Stimulated activated CD4-positive, alpha-beta T cell treated with anti-CD3 and anti-CD28 coated beads, Interleukin-1b, Interleukin-23, amount 100 ng/mL, for 24 hours (primary cell): ENCODE measurements around the gene ZIM2.

Source experiments
- DNase-seq, 4 experiments: peaks; one replicate each; pipeline ENCODE4 v3.0.0-alpha.2; 2020; ENCODE audit warnings: low read depth in 4 of 4, low spot score in 1 of 4

Gene ZIM2

GRCh38 chr19:56839652-56840450 is 675 bp downstream of the ZIM2 start:
- DNase-seq = no peak

- DNase-seq = no peak
Measured at GRCh38 chr19:56838909-56839651, 1.4 kb downstream of the ZIM2 start.

- no peak for DNase-seq
Measured at GRCh38 chr19:56838024-56838908, 2.3 kb downstream of the ZIM2 start.

GRCh38 chr19:56837492-56838023 is 3.0 kb downstream of the ZIM2 start:
- no peak for DNase-seq

DNA sequence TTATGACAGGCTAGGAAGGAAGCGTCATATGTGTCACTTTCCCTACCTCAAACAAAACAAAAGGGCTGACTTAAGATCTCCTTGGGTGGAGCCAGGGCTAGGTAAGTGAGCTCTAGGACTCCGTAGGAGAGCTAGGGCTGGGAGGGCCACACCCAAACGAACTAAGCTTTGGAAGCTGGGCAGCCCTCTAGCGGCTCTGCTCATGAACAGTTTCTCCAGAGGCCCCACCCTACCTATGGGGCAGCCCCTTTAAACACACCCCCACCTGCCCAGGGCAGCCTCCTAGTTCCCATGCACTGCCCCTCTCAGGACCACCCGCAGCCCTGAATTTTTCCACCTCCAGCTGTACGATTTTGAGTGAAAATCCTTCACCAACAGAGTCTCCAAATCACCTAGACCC is 3.5 kb downstream of the ZIM2 start:
- no peak for DNase-seq

GRCh38 chr19:56836059-56836458 is 4.5 kb downstream of the ZIM2 start:
- DNase-seq = no peak

DNA sequence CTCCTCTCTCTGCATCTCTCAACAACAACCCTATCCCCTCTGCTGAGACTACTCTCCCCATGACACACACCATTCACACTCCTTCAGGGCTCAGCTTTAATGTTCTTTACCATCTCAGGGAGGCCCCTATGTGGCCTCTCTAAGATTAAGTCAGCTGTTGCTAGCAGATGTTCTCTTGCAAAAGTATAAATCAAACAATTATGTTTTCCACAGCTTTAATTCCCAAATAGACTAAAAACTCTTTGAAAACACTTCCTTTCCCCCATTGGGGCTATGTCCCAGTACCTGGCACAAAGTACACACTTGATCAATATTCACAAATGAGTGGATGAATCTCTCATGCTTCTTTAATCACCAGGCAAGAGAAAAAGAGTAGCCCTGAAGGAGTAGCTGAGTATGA is 5.1 kb downstream of the ZIM2 start:
- no peak for DNase-seq

GRCh38 chr19:56834564-56835375 is 5.8 kb downstream of the ZIM2 start:
- DNase-seq = no peak

DNA sequence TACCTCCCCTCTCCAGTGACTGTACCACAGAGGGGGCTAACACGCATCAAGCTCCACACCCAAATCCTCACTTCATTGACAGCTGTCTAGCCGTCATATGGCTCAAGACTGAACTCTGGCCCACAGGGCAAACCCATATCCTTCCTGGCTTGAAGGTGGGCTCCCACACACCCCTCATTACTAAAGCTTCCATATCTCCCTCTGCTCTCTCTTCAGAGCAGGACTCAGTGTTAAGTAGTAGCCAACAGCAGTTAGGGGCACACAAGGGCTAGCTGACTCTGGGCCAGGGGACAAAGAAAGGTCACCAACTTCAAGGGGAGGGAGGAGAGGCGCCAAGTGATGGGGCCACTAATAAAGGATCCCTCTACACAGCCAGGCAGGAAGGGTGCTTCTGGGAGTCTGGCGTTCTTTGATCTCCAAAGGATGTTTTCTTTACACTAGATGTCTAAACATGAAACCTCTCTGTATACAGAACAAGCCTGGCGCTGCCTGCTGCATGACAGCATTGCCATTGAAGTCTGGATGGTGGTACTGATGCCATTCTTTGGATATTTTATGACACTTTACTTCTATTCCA is 8.1 kb downstream of the ZIM2 start:
- DNase-seq = no peak

- DNase-seq = no peak
Measured at GRCh38 chr19:56831255-56831654, 9.3 kb downstream of the ZIM2 start.

DNA sequence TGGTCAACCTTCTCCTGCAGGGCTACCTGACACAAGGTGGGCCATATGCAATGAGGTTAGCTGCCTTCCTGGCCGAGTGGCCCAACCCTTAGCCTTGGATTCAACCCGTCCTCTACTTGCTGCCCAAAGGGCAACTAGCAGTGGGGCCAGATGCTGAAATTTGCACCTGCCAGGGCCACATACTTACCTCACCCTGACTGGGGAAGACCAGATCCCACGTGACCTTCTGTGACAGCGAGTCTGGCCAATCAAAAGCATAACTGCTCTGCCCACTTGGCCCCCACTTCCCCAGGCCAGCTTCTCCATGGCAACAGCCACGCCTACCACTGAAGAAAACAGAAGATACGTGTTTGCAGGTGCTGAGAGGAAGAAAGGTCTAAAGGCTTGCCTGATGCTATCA is 10.9 kb downstream of the ZIM2 start:
- DNase-seq = no peak

DNA sequence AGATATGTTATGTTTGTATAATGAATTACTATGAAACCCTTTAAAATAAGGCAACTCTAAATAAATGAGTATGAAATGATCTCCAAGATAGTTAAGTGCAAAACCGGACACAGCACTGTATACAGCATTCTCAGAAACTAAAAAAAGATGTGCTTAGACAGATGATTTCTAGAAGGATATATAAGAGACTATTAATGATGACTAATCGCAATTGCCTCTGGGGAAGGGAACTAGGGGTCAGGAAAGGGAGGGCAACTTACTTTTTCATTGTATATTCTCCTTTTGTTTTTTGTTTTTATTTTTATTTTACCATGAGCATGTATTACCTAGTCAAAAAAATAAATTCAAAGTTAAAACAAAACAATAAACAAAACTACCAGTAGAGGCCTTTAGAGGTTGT is 12.8 kb downstream of the ZIM2 start:
- no peak for DNase-seq

DNA sequence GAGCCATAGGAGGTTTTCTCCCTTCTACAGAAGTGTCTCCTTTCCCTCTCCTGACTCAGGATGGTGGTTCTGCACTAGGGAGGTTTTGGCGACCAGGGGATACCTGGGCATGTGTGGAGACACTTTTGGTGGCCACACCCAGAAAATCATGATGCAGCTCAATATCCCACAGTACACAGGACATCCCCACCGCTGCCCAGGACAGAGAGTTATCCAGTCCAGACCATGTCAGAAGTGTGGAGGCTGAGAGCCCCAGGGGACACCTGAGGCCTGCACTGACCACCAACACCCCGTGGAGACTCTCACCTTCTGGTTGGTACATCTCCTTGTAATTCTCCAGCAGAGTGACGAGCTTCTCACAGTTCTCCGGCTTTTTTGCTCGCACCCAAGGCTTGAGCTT is 16.6 kb downstream of the ZIM2 start:
- DNase-seq = no peak

GRCh38 chr19:56823417-56823816 is 17.1 kb downstream of the ZIM2 start:
- no peak for DNase-seq

- no peak for DNase-seq
Measured at GRCh38 chr19:56822755-56823154, 17.8 kb downstream of the ZIM2 start.

- no peak for DNase-seq
Measured at GRCh38 chr19:56821675-56822074, 18.9 kb downstream of the ZIM2 start.

- DNase-seq = no peak
Measured at GRCh38 chr19:56821209-56821608, 19.3 kb downstream of the ZIM2 start.

DNA sequence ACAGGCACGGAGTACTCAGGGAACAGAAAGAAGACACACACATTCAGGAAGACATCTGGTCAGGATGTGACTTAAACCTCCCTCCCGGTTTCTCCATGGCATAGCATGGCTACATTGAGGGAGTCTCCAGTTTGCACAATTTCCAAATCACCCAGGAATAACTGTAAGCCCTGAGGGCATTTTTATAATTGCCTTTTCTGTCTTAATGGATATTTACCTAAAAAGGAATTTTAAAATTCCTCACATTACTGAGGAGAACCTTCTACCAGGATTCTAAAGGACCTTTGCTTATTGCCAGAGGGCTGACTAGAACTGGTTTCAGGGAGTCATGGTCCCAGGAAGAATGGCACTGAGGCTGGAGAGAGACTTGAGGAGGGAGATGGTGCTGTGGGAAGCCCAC is 21.4 kb downstream of the ZIM2 start:
- DNase-seq = no peak

DNA sequence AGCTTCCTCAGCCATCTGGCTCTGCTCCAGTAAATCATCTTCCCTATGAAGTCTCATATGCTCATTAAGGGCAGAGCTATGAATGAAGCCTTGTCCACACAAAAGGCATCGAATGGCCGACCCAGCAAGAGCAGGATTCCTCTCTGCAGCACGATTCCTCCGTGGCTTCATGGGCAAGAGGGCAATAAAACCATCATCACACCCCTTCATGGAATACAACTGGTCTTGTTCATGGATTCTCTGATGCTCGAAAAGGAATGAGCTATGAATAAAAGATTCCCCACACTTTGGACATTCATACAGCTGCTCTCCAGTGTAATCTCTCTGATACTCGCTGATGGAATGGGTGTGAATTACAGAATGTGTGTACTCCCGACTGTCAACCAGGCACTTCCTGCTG is 25.9 kb downstream of the ZIM2 start:
- no peak for DNase-seq

GRCh38 chr19:56813531-56813930 is 27.0 kb downstream of the ZIM2 start:
- no peak for DNase-seq
